Smooth muscle cell of the brain vasculature (primary cell): ENCODE measurements around the gene ZP2.
"Not testable (repeated sequence)": the region's sequence is repeated elsewhere in the genome, so short reads cannot be mapped to it uniquely, and the experiment has no call there.

Source experiments
- DNase-seq: peaks from one replicate; pipeline ENCODE4 v3.0.0-alpha.2; 2012; ENCODE audit warnings: low read depth, low spot score

Gene ZP2

DNA sequence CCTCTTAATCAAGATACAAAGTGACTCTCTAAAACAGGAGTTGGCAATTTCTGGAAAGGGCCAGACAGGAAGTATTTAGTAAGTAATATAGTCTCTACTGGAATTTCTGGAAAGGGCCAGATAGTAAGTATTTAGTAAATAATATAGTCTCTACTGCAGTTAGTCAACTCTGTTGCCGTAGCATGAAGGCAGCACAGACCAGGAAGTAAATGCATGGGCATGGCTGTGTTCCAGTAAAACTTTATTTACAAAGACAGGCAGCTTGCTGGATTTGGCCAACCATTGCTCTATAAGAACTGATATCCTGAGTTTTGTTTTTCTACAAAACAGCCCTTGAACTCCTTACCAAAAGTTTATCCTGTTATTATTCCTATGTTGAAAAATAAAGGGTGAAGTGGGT, 36.0 kb downstream of the ZP2 start:
- no peak for DNase-seq

DNA sequence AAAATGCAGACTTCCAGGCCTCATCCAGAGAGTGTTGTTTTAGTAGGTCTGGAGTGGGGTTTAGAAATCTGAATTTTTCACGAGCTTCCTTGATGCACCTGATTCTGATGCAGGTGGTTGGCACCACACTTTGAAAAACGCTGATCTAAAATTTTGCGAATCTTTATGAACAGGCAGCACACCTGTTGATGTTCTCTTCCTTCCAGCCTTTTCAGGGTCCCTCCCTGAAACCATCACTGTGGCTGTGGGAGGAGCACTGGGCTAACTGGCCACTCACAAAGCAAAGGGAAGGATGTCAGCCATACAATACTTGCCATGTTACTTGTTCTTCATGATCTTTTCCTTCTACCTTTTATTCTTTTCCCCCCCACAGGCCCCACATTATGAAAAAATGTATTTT, 38.7 kb downstream of the ZP2 start:
- no peak for DNase-seq

DNA sequence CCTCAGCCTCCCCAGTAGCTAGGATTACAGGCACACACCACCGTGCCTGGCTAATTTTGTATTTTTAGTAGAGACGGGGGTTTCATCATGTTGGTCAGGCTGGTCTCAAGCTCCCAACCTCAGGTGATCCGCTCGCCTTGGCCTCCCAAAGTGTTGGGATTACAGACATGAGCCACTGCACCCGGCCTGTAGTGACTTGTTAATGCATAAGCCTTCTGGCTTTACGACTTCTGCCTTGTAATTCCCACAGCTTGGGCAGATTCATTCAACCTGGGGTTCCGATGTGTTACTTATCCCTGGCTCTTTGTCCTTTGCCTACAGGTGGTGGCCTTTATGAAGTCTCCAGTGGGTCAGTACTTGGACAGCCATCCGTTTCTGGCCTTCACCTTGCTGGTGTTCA, 41.3 kb downstream of the ZP2 start:
- not testable (repeated sequence) for DNase-seq

DNA sequence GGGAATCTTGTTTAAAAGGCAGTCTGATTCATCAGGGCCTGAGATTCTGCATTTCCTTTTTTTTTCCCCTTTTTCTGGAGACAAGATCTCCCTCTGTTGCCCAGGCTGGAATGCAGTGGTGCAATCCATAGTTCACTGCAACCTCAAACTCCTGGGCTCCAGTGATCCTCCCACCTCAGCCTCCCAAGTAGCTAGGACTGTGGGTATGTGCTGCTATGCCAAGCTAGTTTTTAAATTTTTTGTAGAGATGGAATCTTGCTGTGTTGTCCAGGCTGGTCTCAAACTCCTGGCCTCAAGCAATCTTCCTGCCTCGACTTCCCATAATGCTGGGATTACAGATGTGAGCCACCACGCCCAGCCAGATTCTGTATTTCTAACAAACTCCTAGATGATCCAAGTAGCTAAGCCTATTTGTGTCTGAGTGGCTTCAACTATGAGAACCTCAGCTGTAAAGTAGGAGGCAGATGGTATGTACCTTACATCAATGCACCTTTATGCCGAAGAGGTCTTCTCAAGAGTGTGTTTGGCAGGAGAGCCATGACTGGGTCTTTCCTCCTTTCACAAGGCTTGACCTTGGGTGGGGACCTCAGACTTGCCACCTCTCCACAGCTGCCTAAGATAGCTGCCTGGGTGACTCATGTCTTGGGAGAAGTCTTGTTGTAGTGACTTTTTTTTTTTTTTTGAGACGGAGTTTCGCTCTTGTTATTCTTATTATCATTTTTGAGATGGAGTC, 42.0 kb downstream of the ZP2 start:
- DNase-seq: no peak

DNA sequence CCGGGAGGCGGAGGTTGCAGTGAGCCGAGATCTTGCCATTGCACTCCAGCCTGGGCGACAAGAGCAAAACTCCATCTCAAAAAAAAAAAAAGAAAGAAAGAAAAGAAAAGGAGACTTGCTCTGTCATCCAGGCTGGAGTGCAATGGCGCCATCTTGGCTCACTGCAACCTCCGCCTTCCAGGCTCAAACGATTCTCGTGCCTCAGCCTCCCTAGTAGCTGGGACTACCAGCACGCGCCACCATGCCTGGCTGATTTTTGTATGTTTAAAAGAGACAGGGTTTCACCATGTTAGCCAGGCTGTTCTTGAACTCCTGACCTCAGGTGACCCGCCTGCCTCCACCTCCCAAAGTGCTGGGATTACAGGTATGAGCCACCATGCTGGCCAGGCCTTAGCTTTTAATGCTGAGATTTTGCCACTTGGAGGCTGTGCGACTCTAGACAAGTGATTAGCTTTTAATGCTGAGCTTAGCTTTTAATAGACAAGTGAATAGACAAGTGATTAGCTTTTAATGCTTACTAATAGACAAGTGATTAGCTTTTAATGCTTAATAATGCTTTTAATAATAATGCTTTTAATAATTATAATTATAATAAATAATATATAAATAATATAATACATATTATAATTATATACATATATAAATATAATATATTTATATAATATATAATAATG, 43.3 kb downstream of the ZP2 start:
- DNase-seq: no peak

DNA sequence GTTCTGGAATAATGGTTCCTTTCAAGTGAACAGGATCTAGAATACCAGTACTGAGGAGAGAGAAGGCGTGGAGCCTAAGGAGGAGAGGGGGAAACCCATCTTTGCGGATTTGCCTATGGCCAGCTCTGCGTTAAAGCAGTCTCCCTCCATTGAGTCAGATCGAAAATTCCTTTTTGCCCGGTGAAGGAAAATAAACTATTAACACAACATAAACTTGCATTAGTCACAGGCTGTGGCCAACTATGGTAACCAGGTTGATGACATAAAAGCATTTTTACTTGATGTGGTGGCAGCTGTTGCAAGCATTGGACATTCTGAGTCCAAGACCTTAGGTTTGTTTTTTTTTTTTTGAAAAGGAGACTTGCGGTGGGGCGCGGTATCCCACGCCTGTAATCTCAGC, 44.0 kb downstream of the ZP2 start:
- DNase-seq: no peak

DNA sequence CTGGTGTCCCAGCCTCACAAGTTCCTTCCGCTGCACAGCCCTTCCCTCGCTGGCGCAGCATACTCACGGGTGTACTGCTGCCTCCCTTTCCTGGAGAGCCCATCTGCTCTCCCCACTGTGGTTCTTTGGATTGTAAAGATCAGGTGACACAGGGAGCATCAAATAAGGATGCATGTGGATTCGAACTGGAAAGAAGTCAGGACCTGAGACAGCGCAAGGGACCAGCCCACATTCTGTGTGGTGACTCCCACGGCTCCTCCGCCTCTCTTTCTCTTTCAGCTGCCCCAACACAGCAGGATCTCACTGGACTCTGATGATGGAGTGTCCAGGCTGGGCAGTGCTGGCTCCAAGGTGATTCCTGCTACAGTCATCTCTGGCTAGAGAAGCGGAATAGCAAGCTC, 44.8 kb downstream of the ZP2 start:
- no peak for DNase-seq

DNA sequence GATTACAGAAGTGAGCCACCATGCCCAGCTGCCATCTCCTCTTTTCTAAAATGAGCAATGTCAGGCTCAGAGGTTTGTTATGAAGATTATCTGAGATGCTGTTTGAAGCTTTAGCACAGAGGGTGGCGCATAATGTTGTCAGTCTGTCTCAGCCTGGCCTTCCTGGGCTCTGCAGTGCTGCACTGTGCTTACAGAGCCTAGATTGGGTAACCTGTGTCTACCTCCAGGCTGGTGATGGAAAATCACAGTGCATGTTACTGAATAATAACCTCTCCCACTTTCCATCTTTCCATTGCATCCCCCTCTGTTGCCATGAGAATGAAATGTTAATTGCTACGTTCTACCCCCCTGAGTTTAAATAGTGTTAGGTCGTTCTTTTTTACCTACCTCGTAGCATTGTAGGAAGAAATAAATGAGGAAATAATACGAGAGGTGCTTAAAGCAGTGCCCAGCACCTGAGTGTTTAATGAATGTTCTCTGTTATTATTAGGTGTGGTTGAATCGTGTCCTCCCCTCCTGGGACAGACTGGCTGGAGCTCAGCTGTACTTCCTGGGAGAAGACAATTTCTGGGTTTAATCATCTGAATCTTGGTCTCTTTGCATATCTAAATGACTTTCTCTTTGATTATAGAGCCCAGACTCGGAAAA, 46.7 kb downstream of the ZP2 start:
- no peak for DNase-seq

DNA sequence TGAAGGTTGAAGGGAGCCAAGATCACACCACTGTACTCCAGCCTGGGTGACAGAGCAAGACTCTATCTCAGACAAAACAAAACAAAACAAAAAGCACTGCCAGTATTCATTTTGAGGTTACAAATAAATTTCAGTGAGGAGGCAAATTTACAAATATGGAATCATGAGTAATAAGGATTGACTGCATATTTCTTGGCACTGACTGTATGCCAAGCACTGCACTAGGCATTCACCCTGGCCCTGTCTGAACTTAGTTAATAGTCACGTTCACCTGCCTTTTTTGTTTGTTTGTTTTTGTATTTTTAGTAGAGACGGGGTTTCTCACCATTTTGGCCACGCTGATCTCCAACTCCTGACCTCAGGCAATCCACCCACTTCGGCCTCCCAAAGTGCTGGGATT, 47.8 kb downstream of the ZP2 start:
- no peak for DNase-seq

DNA sequence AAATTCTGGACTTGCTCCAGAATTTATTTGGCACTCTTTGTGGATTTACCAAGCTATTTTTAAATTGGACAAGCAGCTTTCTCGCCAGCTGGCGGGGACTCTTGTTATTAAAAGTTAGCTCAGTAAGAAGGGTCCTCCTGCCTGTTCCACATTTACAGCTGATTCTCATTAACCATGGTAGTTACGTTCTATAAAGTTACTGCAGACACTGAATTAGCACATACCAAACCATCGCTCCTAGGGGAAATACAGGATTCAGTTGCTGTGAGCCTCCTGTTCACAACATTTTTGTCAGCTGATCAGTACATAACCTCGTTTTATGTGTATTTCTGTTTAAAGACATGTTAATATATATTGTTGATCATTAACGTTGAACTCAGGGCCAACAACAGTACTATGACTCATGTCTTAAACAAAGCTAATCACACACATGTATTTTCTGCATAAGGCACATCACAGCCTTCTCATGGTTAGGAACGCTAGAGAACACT, 48.7 kb downstream of the ZP2 start:
- DNase-seq: no peak

DNA sequence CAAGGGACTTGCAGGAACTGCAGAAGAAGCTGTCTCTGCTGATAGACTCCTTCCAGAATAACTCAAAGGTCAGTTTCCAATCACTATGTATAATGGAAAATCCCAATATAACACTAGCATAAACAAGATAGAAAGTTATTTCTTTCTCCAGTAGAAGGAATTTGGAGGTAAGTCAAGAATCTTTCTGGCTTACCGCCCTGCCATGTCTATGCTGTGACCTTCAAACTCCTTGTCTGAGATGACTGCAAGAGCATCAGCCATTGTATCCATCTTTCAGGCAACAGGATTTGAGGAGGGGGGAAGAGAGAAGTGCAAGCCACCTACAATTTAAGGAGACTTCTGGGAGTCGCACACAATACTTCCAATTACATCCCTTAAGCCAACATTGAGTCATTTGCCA, 50.2 kb downstream of the ZP2 start:
- DNase-seq: no peak

DNA sequence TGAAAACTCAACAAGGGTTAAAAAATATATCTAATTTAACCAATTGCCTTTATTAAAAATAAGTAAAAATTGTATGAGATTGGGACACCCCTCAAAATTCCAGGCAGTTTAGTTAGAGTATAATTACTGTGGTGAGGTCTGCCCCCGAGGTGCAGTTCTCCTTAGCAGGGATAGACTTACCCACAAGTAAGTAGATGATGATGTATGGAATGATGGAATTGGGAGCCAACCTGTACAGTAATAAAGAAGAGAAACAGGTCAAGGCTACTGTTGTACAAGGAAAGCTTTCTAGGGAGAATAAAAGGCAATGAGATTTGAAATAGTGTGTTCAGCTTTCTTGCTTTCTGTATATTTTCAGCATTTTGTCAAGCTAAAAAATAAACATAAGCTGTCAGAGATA, 51.1 kb downstream of the ZP2 start:
- DNase-seq: no peak

DNA sequence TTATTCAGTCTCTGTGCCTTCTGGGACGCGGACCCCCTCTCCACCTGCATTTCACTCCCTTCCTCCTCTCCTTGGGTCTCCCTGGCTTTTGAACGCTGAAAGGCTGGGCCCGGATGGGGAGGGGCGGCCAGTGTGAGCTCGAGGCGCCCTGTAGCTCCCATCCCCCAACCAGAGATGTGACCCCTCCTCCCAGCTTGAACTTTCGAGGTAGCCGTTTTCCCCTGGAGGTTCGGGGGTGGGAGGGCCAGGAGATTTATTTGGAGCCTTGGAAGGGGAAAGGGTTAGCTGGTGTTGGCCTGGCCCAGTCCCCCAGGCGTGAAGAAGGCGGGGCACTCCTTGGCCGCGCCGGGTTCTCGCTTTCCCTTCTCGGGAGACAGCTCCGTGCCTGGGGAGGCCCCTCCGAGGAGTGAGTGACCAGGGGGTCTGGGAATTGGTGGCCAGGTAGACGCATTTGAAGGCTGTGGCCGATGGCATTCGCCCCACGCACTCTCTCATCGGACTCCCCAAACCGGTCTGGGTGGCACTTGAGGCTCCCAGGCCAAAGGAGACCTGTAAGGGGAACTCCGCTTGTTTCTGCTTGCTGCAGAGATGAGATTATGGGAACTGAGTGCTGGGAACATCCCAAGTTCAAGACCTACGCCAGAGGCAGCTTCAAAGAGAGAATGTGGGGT, 52.0 kb downstream of the ZP2 start:
- DNase-seq: no peak

DNA sequence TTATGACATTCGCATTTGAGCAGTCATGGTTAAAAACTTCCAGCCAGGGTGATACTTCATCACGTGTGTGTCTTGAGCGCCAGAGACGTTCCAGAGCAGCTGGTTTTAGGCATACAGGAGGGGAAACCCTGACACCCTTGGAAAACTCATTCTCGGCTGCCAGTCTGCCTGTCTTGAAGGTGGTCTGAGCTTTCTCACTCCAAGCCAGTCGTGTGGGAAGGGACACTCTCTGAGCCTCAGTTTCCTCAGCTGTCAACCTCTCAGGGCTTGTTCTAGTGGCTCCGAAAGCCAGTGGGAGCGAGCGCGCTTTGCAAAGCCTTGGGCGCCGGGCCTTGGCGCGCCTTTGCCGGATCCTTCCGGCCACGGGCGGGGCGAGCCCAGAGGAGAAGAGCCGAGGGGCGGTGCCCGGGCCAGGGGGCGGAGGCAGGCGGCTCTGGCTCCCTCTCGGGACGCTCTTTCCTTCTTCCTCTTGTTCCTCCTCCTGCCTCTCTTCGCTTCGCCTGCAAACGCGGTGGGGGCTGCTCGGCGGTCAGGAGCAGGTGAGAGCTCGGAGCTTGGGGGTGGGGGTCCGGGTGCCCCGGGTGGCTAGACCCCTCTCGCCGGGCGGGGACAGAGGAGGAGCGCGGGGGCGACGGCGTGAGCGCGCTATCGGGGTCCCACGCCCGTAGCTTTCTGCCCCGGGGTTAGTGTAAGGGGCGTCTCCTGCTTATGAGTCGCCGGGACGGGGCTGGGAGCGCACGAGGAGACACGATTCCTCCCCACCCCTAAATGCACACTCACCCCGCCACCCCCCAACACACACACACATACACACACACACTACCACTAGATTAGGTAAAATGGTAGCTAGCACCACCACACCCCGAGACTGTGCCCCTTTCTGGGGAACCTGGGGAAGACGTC, 52.9 kb downstream of the ZP2 start, which contains the start of gene LDAF1:
LDAF1 (plus strand) TSS at position 467 of the 903 bp plus-strand sequence. CDS start 2,509 bp downstream, outside the sequence.
- DNase-seq: no peak

DNA sequence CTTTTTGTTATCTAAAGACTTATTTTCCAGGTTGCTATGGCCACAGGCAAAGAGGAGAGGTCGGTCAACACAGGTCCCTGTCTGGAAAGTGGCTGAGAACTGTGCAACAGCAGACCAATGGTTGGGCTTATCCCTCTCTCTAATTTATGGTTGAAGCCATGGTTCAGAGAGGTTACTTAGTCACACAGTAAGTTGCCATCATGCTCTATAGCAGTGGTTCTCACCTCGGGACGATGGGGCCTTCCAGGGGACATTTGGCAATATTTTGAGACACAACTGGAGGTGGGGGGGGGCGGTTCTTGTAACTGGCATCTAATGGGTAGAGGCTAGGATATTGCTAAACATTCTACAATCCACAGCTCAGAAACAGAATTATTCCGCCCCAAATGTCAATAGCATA, 53.7 kb downstream of the ZP2 start:
- no peak for DNase-seq

DNA sequence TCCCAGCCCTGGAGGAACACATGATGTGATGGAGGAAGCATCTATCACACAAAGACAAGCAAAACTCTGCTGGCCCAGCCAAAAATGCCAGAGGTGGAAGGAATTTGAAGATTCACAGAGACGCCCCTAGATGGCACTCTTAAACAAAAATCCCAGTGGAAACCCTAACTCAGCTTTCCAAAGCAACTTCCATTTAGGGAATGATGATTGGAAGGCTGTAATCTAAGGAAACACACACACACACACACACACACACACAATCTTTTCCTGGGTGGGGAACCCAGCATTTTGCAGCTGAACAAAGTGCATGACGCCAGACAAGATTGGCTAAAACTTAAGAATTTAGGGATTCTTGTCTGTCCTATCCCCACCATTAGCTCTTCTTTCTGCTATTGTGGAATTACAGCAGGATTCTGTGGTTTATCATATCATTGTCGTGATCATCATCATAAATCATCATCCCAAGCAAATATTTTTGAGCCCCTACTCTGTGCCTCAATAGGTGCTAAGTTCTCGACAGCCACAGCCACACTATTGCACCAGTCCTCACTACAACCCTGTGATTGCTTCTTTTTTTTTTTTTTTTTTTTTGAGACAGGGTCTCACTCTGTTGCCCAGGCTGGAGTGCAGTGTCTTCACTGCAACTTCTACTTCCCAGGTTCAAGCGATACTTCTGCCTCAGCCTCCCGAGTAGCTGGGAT, 54.5 kb downstream of the ZP2 start:
- no peak for DNase-seq

DNA sequence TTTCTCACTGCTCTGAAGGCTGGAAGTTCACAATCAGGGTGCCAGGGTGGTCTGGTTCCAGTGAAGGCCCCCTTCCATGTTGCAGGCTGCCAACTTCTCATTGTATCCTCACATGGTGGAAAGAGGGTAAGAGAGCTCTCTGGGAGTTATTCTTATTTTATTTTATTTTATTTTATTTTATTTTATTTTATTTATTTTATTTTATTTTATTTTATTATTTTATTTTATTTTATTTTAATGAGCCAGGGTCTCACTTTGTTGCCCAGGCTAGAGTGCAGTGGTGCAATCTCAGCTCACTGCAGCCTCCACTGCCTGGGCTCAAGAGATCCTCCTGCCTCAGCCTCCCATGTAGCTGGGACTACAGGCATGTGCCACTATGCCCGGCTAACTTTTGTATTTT, 55.4 kb downstream of the ZP2 start:
- DNase-seq: not testable (repeated sequence)

DNA sequence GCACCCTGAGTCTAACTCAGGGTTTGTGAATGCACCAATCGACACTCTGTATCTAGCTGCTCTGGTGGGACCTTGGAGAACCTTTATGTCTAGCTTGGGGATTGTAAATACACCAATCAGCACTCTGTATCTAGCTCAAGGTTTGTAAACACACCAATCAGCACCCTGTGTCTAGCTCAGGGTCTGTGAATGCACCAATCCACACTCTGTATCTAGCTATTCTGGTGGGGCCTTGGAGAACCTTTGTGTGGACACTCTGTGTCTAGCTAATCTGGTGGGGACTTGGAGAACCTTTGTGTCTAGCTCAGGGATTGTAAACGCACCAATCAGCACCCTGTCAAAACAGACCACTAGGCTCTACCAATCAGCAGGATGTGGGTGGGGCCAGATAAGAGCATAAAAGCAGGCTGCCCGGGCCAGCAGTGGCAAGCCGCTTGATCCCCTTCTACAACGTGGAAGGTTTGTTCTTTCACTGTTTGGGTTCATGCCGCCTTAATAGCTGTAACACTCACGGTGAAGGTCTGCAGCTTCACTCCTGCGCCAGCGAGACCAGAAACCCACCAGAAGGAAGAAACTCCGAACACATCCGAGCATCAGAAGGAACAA, 58.1 kb downstream of the ZP2 start:
- not testable (repeated sequence) for DNase-seq

DNA sequence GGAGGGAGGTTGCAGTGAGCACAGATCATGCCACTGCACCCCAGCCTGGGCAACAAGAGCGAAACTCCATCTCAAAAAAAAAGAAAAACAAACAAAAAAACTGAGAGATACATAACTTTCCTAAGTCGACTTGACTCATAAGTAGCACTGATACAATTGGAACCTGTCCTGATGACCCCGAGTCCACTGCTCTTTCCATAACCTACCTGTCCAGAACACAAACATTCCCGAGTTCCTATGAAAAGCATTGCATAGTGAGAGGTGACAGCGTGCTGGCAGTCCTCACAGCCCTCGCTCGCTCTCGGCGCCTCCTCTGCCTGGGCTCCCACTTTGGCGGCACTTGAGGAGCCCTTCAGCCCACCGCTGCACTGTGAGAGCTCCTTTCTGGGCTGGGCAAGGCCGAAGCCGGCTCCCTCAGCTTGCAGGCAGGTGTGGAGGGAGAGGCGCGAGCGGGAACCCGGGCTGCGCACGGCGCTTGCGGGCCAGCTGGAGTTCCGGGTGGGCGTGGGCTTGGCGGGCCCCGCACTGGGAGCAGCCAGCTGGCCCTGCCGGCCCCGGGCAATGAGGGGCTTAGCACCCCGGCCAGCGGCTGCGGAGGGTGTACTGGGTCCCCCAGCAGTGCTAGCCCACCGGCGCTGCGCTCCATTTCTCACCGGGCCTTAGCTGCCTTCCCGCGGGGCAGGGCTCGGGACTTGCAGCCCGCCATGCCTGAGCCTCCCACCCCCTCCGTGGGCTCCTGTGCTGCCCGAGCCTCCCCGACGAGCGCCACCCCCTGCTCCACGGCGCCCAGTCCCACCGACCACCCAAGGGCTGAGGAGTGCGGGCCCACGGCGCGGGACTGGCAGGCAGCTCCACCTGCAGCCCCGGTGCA, 59.0 kb downstream of the ZP2 start:
- DNase-seq: not testable (repeated sequence)
